ENCODE measurements around the gene FOXP1.

The FOXP1 gene

DNA sequence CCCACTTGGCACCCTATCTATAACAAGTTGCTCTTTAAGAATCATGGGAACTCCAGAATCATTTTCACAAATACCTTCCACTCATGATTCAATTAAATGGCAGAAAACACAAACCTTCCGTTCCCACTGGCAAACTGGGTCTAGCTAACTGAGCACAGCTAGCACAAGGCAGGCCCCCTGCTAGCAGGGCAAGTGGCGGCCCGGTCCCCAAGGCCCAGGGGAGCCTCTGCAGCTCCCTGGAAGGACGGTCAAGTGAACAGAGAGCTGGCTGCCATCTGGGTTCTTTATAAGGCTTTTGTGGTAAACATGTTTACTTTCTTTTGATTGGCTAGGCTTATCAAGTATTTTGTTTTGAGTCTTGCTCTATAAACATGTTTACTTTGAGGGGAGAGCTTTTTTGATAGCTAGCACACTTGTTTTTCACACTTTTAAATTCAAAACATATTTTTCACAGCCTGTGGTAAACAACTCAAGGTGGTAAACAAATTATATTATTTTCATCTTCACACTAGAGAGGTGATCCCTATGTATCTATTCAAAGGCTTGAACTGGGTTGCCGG is 81.4 kb downstream of the FOXP1 start:
- no peak for DNase-seq (ENCODE audit: extremely low read depth, insufficient read length)
- H3K27me3 ChIP-seq (replicated peaks; ENCODE audit: control insufficient read depth, insufficient read depth, low read length), result no peaks in the 10 kb centered on the region; the same call in none of the 2 replicates
- no peak overlapping the region for H3K4me3 ChIP-seq (replicated peaks; ENCODE audit: low read depth, low read length)
- TF ChIP-seq, protein P1, sequence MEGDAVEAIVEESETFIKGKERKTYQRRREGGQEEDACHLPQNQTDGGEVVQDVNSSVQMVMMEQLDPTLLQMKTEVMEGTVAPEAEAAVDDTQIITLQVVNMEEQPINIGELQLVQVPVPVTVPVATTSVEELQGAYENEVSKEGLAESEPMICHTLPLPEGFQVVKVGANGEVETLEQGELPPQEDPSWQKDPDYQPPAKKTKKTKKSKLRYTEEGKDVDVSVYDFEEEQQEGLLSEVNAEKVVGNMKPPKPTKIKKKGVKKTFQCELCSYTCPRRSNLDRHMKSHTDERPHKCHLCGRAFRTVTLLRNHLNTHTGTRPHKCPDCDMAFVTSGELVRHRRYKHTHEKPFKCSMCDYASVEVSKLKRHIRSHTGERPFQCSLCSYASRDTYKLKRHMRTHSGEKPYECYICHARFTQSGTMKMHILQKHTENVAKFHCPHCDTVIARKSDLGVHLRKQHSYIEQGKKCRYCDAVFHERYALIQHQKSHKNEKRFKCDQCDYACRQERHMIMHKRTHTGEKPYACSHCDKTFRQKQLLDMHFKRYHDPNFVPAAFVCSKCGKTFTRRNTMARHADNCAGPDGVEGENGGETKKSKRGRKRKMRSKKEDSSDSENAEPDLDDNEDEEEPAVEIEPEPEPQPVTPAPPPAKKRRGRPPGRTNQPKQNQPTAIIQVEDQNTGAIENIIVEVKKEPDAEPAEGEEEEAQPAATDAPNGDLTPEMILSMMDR (IDR thresholded peaks at IDR 0.05; ENCODE audit: insufficient read depth, low read length, poor library complexity, severe bottlenecking), result no peak
- H3K36me3 ChIP-seq (ENCODE audit: control insufficient read depth, insufficient read depth, low read length), result no peaks in the 10 kb centered on the region

DNA sequence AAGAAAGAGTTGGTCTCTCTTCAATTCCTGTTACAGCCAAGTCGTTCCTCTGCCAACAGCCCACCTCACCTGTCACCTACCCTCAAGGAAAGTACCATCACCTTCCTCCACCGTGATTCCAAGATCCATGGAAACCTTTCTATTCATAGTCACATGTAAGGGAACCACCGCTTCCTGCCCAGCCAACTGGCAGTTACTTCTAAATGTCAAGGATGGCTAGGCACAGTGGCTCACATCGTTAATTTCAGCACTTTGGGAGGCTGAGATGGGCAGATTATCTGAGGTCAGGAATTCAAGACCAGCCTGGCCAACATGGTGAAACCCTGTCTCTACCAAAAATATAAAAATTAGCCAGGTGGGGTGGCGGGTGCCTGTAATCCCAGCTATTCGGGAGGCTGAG is 82.8 kb downstream of the FOXP1 start:
- Histone ChIP-seq H3K4me3 (replicated peaks; ENCODE audit: low read depth, low read length) (no peak overlapping the region), H3K36me3 (ENCODE audit: control insufficient read depth, insufficient read depth, low read length) (no peaks in the 10 kb centered on the region), H3K27me3 (replicated peaks; ENCODE audit: control insufficient read depth, insufficient read depth, low read length) (no peaks in the 10 kb centered on the region; the same call in none of the 2 replicates)
- TF ChIP-seq, protein P1 (IDR thresholded peaks at IDR 0.05; ENCODE audit: insufficient read depth, low read length, poor library complexity, severe bottlenecking), result no peak
- DNase-seq (ENCODE audit: extremely low read depth, insufficient read length), result no peak

DNA sequence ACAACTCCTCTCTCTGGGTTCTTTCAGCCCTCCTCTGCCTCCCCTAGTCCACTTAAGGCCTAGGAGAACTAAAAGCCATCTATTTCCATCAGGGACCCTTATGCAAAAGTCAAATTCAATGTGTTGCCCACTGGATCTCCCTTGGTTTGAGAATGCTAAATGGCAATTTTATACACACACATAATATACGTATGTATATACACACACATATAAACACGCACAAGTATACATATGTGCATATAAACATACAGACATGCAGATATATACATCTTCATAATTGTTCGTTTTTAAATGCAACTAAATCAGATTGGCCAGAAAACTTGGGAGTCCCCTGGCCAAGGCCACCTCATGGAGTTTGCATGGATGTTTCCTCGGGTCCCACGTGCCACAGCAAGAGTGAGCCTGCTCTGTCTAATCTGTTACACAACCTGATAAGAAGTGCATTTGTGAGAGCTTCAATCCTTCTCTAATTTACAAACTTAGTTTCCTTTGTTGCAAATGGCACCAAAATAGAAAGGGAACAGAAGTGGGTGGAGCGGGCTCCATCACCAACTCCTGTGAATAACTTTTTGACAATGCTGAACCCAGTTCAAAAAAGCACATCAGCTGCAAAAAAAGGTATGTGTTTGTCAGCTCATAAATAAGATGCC is 84.2 kb downstream of the FOXP1 start:
- TF ChIP-seq, protein P1 (IDR thresholded peaks at IDR 0.05; ENCODE audit: insufficient read depth, low read length, poor library complexity, severe bottlenecking), result no peak

DNA sequence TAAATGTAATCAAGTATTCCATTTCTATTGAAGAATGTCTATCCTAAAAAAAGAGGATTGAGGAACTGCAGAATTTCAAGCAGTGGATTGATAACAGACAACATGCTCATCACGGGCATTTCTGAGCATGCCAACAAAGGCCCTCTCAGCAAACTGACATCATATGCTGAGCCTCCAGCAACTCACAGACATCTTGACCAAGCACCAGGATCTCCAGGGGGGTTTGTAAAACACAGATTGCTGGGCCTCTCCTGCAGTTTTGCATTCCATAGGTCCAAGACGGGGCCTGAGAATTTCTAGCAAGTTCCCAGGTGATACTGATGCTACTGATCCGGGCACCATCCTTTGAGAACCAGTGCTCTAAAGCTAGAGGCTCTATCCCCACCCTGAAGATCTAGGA is 85.0 kb downstream of the FOXP1 start:
- DNase-seq (ENCODE audit: extremely low read depth, insufficient read length), result no peak
- Histone ChIP-seq H3K36me3 (ENCODE audit: control insufficient read depth, insufficient read depth, low read length) (no peaks in the 10 kb centered on the region), H3K4me3 (replicated peaks; ENCODE audit: low read depth, low read length) (no peak overlapping the region), H3K27me3 (replicated peaks; ENCODE audit: control insufficient read depth, insufficient read depth, low read length) (no peaks in the 10 kb centered on the region; the same call in none of the 2 replicates)
- TF ChIP-seq, protein P1 (IDR thresholded peaks at IDR 0.05; ENCODE audit: insufficient read depth, low read length, poor library complexity, severe bottlenecking), result no peak

More for the DNA sequence above, 84.2 kb downstream of the FOXP1 start:
- Histone ChIP-seq H3K27me3 (replicated peaks; ENCODE audit: control insufficient read depth, insufficient read depth, low read length) (no peaks in the 10 kb centered on the region; the same call in none of the 2 replicates), H3K4me3 (replicated peaks; ENCODE audit: low read depth, low read length) (no peak overlapping the region), H3K36me3 (ENCODE audit: control insufficient read depth, insufficient read depth, low read length) (no peaks in the 10 kb centered on the region)
- no peak for DNase-seq (ENCODE audit: extremely low read depth, insufficient read length)

DNA sequence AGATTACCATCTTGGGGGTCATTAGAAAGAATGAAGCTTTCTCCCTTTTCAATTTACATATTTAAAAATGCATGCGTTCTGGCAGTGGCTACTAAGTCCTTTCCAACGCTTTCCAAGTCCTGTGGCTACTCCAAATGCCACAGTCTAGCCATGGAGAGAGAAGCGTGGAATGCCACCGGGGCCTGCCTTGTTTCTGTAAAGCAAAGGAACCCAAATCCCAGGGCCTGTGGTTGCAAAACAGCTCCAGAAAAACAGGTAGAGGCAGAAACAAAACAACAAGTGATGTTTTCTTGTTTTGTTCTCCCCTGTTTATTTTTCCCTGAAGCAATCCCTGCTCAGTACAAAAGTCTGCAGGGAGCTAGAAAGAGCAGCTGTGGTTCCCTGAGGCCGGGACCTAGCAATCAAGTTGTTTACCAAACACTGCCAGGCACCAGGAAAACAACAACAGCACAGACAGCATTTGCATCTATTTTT is 85.5 kb downstream of the FOXP1 start:
- H3K4me3 ChIP-seq (replicated peaks; ENCODE audit: low read depth, low read length), result no peak overlapping the region
- DNase-seq (ENCODE audit: extremely low read depth, insufficient read length), result no peak
- TF ChIP-seq, protein P1 (IDR thresholded peaks at IDR 0.05; ENCODE audit: insufficient read depth, low read length, poor library complexity, severe bottlenecking), result no peak
- H3K27me3 ChIP-seq (replicated peaks; ENCODE audit: control insufficient read depth, insufficient read depth, low read length), result no peaks in the 10 kb centered on the region; the same call in none of the 2 replicates
- no peaks in the 10 kb centered on the region for H3K36me3 ChIP-seq (ENCODE audit: control insufficient read depth, insufficient read depth, low read length)
